Measurements from ENCODE around the gene KCNK2. TPM values are rescaled to one million over a fixed set of nuclear protein-coding genes. Genes with fewer than 3 reads are reported as not detected.

KCNK2 gene
- total RNA-seq, 1 experiment from 2014 or later: 0.44 TPM

DNA sequence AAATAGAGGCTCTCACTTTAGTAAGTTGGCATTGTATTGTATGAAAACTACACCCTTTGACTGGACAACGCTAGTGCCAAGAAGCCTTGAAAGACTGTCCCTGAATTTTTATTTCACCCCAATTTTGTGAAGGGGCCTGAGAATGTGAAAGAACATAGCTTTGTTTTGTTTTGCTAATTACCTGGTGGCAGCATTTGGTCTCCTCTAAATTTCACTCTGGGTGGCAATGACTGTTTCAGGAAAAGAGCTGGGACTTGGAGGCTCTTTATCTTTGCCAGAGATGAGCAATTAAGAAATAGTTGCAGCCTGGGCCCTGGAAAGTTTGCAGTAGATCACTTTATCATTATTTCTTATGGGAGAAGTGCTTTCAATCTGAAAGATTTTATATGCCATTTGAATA is 117.6 kb downstream of the KCNK2 start:
- H3K4me3 Mint-ChIP-seq: no peak overlapping the region
- no peaks in the 10 kb centered on the region for H4K20me1 ChIP-seq (ENCODE audit: control insufficient read depth, insufficient read depth, insufficient read length)
- no CpG with 5 or more reads among the region's 1 CpG for WGBS (ENCODE audit: extremely low coverage, insufficient read length, low lambda C conversion rate)

More for the DNA sequence above, 117.6 kb downstream of the KCNK2 start:
- Histone ChIP-seq H3K23me2 (ENCODE audit: insufficient read length, low read depth, low read length, poor library complexity, severe bottlenecking) (no peaks in the 10 kb centered on the region), H4K91ac (ENCODE audit: insufficient read length, low read depth, low read length) (no peak overlapping the region), H3K79me1 (ENCODE audit: insufficient read depth, low read depth, low read length, poor library complexity, severe bottlenecking) (no peaks in the 10 kb centered on the region), H4K5ac (ENCODE audit: insufficient read length, low read depth, low read length) (no peak overlapping the region), H2BK15ac (ENCODE audit: low read depth, low read length) (no peak overlapping the region), H3K4me2 (ENCODE audit: insufficient read depth, insufficient read length, low read length) (peak overlapping the region; percentile 20), H3K14ac (ENCODE audit: insufficient read depth, low read length) (no peak overlapping the region), H2BK20ac (ENCODE audit: low read depth, low read length, poor library complexity, severe bottlenecking) (no peak overlapping the region), H3K18ac (ENCODE audit: insufficient read length, low read depth, low read length) (no peak overlapping the region), H3K4ac (ENCODE audit: low read depth, low read length) (no peak overlapping the region), H2BK120ac (ENCODE audit: low read depth, low read length, poor library complexity, severe bottlenecking) (no peak overlapping the region), H3K27me3 (ENCODE audit: insufficient read depth, low read length) (no peaks in the 10 kb centered on the region), H2AFZ (ENCODE audit: low read length) (no peak overlapping the region), H2BK12ac (ENCODE audit: insufficient read length, low read depth, low read length) (no peak overlapping the region), H3K23ac (ENCODE audit: insufficient read length, low read depth, low read length) (no peak overlapping the region), H3T11ph (ENCODE audit: low read length) (no peak overlapping the region), H3K27ac (ENCODE audit: insufficient read length, low read depth, low read length) (no peak overlapping the region), H3K79me2 (ENCODE audit: insufficient read depth, low read length) (no peaks in the 10 kb centered on the region), H4K8ac (replicated peaks; ENCODE audit: insufficient read length, low read depth, low read length) (no peak overlapping the region), H3K56ac (ENCODE audit: insufficient read length, low read depth, low read length) (no peak overlapping the region), H3K9me3 (ENCODE audit: control insufficient read depth, low read depth, low read length) (no peaks in the 10 kb centered on the region), H2BK5ac (ENCODE audit: insufficient read length, low read length) (no peak overlapping the region), H3K4me1 (ENCODE audit: insufficient read depth, low read length) (peaks cover 13% of the 10 kb centered on the region), H2AK5ac (ENCODE audit: insufficient read length, low read length) (no peak overlapping the region), H3K9ac (ENCODE audit: extremely low read depth, insufficient read length, low read length) (no peak overlapping the region)
- peaks cover 27 to 29% of the 10 kb centered on the region in 2 experiments for H3K4me1 Mint-ChIP-seq
- H3K9me3 Mint-ChIP-seq: no peaks in the 10 kb centered on the region
- TF ChIP-seq, protein P1, sequence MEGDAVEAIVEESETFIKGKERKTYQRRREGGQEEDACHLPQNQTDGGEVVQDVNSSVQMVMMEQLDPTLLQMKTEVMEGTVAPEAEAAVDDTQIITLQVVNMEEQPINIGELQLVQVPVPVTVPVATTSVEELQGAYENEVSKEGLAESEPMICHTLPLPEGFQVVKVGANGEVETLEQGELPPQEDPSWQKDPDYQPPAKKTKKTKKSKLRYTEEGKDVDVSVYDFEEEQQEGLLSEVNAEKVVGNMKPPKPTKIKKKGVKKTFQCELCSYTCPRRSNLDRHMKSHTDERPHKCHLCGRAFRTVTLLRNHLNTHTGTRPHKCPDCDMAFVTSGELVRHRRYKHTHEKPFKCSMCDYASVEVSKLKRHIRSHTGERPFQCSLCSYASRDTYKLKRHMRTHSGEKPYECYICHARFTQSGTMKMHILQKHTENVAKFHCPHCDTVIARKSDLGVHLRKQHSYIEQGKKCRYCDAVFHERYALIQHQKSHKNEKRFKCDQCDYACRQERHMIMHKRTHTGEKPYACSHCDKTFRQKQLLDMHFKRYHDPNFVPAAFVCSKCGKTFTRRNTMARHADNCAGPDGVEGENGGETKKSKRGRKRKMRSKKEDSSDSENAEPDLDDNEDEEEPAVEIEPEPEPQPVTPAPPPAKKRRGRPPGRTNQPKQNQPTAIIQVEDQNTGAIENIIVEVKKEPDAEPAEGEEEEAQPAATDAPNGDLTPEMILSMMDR (conservative IDR thresholded peaks at IDR 0.05): no peak
- no peaks in the 10 kb centered on the region for H3K27me3 Mint-ChIP-seq (ENCODE audit: low read depth)
- DNase-seq: no peak
- no peaks in the 10 kb centered on the region; a peak in 1 of 7 replicates for H3K36me3 Mint-ChIP-seq (ENCODE audit: insufficient read depth in 1 of 3, low read depth in 3 of 3)
- peak overlapping the region in 2 of 3 experiments; percentile 62 to 88; a peak in 3 of 7 replicates for H3K27ac Mint-ChIP-seq
